Measurements from ENCODE around the gene NEIL1. TPM values are rescaled to one million over a fixed set of nuclear protein-coding genes. Genes with fewer than 3 reads are reported as not detected.

The NEIL1 gene
- total RNA-seq, 1 donor from 2014 or later, result 42.1 TPM

DNA sequence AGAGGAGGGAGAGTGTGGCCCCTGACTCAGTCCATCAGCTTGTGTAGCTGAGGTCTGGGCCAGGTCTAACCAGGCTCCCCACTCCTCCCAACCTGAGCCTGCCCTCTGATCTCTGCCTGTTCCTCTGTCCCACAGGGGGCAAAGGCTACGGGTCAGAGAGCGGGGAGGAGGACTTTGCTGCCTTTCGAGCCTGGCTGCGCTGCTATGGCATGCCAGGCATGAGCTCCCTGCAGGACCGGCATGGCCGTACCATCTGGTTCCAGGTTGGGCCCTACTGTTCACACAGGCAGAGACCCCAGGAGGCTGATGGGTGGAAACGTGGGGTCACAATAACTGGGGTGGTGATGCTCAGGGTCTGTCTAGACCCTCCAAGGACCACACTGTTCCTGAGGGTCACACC, 6.8 kb downstream of the NEIL1 start:
- TF ChIP-seq, protein P1, sequence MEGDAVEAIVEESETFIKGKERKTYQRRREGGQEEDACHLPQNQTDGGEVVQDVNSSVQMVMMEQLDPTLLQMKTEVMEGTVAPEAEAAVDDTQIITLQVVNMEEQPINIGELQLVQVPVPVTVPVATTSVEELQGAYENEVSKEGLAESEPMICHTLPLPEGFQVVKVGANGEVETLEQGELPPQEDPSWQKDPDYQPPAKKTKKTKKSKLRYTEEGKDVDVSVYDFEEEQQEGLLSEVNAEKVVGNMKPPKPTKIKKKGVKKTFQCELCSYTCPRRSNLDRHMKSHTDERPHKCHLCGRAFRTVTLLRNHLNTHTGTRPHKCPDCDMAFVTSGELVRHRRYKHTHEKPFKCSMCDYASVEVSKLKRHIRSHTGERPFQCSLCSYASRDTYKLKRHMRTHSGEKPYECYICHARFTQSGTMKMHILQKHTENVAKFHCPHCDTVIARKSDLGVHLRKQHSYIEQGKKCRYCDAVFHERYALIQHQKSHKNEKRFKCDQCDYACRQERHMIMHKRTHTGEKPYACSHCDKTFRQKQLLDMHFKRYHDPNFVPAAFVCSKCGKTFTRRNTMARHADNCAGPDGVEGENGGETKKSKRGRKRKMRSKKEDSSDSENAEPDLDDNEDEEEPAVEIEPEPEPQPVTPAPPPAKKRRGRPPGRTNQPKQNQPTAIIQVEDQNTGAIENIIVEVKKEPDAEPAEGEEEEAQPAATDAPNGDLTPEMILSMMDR (IDR thresholded peaks at IDR 0.05), result no peak
- H3K36me3 ChIP-seq, result peaks cover 39% of the 10 kb centered on the region
- H3K9me3 ChIP-seq, result no peaks in the 10 kb centered on the region
- no peak for DNase-seq
- H3K4me3 ChIP-seq, result no peak overlapping the region
- peaks cover 10% of the 10 kb centered on the region for H3K4me1 ChIP-seq
- no peak for ATAC-seq
- intact Hi-C loops (cut with DNase I), result no loop called here
- H3K27me3 ChIP-seq, result no peaks in the 10 kb centered on the region
- H3K27ac ChIP-seq, result no peak overlapping the region

- DNase-seq, result no peak
These were observed 7.6 kb downstream of the NEIL1 start for GRCh38 chr15:75354454-75354853.

DNA sequence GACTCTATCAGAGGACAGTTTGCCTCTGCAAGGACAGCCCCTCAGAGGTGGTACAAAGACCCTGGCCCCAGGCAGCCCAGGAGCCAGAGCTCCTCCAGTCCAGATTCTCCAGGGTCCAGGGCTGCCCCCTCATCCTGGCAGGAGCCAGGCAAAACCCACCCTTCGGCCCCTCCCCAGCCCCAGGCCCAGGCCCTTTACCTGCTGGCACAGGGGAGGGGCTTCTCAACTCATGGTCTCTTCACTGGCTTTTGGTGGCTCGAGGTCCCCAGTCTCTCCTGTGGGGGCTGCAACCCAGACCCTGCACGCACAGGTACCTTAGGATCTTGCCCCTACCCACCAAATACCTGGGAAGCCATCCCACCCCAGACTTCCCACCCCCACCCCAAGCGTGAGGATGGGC, 8.5 kb downstream of the NEIL1 start:
- no peaks in the 10 kb centered on the region for H3K27me3 ChIP-seq
- DNase-seq (no peak), ATAC-seq (no peak)
- H3K4me3 ChIP-seq, result no peak overlapping the region
- H3K4me1 ChIP-seq, result no peaks in the 10 kb centered on the region
- no peaks in the 10 kb centered on the region for H3K9me3 ChIP-seq
- H3K27ac ChIP-seq, result no peak overlapping the region
- H3K36me3 ChIP-seq, result peaks cover 56% of the 10 kb centered on the region
- TF ChIP-seq, protein P1 (IDR thresholded peaks at IDR 0.05), result no peak
- intact Hi-C loops (cut with DNase I), result no loop called here

More at GRCh38 chr15:75354454-75354853, 7.6 kb downstream of the NEIL1 start:
- Histone ChIP-seq H3K4me1 (peaks cover 2% of the 10 kb centered on the region), H3K27me3 (no peaks in the 10 kb centered on the region), H3K36me3 (peaks cover 47% of the 10 kb centered on the region), H3K9me3 (no peaks in the 10 kb centered on the region), H3K4me3 (no peak overlapping the region), H3K27ac (no peak overlapping the region)
- ATAC-seq, result no peak
- TF ChIP-seq, protein P1 (IDR thresholded peaks at IDR 0.05), result no peak
- intact Hi-C loops (cut with DNase I), result no loop called here

GRCh38 chr15:75356006-75356405, 9.2 kb downstream of the NEIL1 start:
- intact Hi-C loops (cut with DNase I), result no loop called here
- Histone ChIP-seq H3K27ac (no peak overlapping the region), H3K27me3 (no peaks in the 10 kb centered on the region), H3K4me1 (no peaks in the 10 kb centered on the region), H3K36me3 (peaks cover 63% of the 10 kb centered on the region), H3K9me3 (no peaks in the 10 kb centered on the region), H3K4me3 (no peak overlapping the region)
- no peak for DNase-seq
- ATAC-seq, result no peak
- TF ChIP-seq, protein P1 (IDR thresholded peaks at IDR 0.05), result no peak

DNA sequence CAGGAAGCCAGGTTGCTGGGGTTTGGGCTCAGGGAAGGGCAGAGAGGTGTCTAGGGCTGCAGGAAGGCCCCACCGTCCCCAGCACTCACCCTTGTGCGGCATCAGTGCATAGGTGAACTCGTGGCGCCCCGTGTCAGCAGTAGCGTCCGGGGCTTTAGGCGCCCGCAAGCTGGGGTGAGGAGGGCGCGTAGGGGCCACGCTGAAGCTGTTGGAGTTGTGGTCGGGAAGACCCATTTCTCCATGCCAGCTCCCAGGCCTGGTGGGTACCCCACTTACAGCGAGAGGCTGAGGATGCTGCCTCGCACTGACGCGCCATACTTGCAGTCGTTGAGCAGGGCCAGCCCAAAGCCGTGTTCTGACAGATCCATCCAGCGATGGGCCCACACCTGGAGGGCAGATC, 9.7 kb downstream of the NEIL1 start:
- Histone ChIP-seq H3K4me3 (no peak overlapping the region), H3K9me3 (no peaks in the 10 kb centered on the region), H3K36me3 (peaks cover 68% of the 10 kb centered on the region), H3K27ac (no peak overlapping the region), H3K4me1 (no peaks in the 10 kb centered on the region), H3K27me3 (no peaks in the 10 kb centered on the region)
- ATAC-seq (no peak), DNase-seq (no peak)
- intact Hi-C loops (cut with DNase I), result no loop called here
- TF ChIP-seq, protein P1 (IDR thresholded peaks at IDR 0.05), result no peak
